Neural crest cell (in vitro differentiated cells): ENCODE data around the gene CYP3A4. TPM values are rescaled to one million over a fixed set of nuclear protein-coding genes. Genes with fewer than 3 reads are reported as not detected.
"Not testable (repeated sequence)": the region's sequence is repeated elsewhere in the genome, so short reads cannot be mapped to it uniquely, and the experiment has no call there.

Source experiments
- DNase-seq: peaks from one replicate; pipeline ENCODE4 v3.0.0; 2021; ENCODE audit warnings: low read depth, mixed read lengths, low spot score
- H3K27ac Mint-ChIP-seq: one replicate; pipeline ENCODE4 v1.8.0; 2021; ENCODE audit warnings: mild to moderate bottlenecking, mixed read lengths; ENCODE audit not compliant: unreplicated experiment
- H3K27me3 Mint-ChIP-seq: 2 replicates; pipeline ENCODE4 v1.8.0; 2021; ENCODE audit warnings: low read depth, mild to moderate bottlenecking, mixed read lengths
- H3K36me3 Mint-ChIP-seq: 2 replicates; pipeline ENCODE4 v1.8.0; 2021; ENCODE audit warnings: low read depth, mild to moderate bottlenecking, mixed read lengths
- H3K4me1 Mint-ChIP-seq: 2 replicates; pipeline ENCODE4 v1.8.0; 2021; ENCODE audit warnings: mixed read lengths
- H3K4me3 Mint-ChIP-seq: one replicate; pipeline ENCODE4 v1.8.0; 2021; ENCODE audit warnings: mild to moderate bottlenecking, mixed read lengths
- H3K9me3 Mint-ChIP-seq: 2 replicates; pipeline ENCODE4 v1.8.0; 2021; ENCODE audit warnings: mixed read lengths
- total RNA-seq: library from RNA; stranded (reverse); gene quantifications from 2 replicates; pipeline ENCODE4 v1.2.1, GENCODE V29; 2021
- TF ChIP-seq, protein P1 (sequence below): fragments of 200-600 bp; sonication (generic); conservative IDR thresholded peaks from 2 replicates; pipeline ENCODE4 v1.5.0; 2021; ENCODE audit warnings: antibody characterized with exemption, mild to moderate bottlenecking

CYP3A4 gene
- total RNA-seq, 1 donor from 2014 or later, result not detected

DNA sequence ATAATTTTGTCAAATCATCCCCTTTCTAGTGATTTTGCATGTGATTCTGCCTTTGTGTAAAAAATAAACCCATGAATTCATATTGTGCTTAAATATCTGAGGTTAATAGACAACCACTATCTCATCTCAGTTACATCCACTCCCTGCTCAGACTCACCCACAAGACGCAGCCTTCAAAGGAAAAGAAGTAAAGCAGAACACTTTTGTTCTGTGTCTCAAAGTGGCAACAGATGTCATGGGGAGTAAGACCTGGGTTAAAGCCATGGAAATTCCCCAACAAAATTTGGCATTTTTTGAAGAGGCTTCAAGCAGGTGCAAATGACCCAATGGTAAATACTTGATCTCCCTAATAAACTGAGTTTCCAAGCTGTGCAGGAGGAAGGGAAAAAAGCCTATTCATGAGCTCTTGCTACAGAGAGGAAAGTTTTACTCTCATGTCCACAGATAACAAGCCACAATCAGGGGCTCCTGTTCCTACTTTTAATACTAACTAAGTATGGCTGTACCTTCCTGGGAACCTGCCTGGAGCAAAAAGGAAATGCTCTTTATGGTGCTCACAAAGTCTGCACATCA, 53.7 kb downstream of the CYP3A4 start:
- Mint-ChIP-seq H3K4me3 (no peak overlapping the region), H3K36me3 (no peaks in the 10 kb centered on the region), H3K9me3 (no peaks in the 10 kb centered on the region), H3K4me1 (no peaks in the 10 kb centered on the region), H3K27me3 (peaks cover under 1% of the 10 kb centered on the region), H3K27ac (no peak overlapping the region)
- no peak for DNase-seq
- TF ChIP-seq, protein P1, sequence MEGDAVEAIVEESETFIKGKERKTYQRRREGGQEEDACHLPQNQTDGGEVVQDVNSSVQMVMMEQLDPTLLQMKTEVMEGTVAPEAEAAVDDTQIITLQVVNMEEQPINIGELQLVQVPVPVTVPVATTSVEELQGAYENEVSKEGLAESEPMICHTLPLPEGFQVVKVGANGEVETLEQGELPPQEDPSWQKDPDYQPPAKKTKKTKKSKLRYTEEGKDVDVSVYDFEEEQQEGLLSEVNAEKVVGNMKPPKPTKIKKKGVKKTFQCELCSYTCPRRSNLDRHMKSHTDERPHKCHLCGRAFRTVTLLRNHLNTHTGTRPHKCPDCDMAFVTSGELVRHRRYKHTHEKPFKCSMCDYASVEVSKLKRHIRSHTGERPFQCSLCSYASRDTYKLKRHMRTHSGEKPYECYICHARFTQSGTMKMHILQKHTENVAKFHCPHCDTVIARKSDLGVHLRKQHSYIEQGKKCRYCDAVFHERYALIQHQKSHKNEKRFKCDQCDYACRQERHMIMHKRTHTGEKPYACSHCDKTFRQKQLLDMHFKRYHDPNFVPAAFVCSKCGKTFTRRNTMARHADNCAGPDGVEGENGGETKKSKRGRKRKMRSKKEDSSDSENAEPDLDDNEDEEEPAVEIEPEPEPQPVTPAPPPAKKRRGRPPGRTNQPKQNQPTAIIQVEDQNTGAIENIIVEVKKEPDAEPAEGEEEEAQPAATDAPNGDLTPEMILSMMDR, result no peak

DNA sequence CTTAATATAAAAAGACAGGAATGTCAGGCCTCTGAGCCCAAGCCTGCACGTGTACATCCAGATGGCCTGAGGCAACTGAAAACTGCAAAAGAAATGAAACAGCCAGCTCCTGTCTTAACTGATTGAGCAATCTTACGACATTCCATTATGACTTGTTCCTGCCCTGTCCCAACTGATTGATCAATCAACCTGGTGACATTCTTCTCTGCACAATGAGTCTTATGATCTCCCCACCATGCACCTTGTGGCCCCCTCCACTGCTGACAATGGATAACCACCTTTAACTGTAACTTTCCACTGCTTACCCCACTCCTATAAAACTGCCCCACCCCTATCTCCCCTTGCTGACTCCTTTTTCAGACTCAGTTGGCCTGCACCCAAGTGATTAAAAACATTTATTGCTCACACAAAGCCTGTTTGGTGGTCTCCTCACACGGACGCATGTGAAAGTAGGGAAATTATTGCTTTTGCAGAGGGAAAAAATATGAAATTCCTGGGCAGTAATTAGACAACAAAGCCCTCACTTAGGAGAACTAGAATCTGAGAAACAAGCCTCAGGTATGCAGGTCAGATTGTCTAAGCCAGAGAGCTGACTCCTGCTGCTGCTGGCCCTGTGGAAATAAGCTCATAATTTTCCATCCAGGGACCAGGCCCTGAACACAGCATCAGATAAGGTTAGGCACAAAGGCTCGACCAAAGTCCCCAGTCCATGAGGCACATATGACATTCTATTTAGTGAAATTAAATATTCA, 54.3 kb downstream of the CYP3A4 start:
- no peaks in the 10 kb centered on the region for H3K4me1 Mint-ChIP-seq
- H3K4me3 Mint-ChIP-seq, result no peak overlapping the region
- H3K27ac Mint-ChIP-seq, result no peak overlapping the region
- no peaks in the 10 kb centered on the region for H3K36me3 Mint-ChIP-seq
- TF ChIP-seq, protein P1, result no peak
- no peaks in the 10 kb centered on the region for H3K9me3 Mint-ChIP-seq
- no peak for DNase-seq
- H3K27me3 Mint-ChIP-seq, result no peaks in the 10 kb centered on the region

DNA sequence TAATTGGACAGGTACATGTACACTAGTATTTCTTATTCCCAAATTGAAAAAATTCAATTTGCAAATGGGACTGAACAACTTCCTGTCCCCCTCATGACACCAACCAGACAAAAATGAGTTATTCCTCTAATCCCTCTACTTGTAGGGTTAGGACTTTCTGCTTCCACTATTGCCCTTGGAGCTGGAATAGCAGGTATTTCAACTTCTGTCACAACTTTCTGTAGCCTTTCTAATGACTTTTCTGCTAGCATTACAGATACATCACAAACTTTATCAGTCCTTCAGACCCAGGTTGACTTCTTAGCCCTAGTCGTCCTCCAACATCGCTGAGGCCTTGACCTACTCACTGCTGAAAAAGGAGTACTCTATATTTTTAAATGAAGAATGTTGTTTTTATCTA, 55.4 kb downstream of the CYP3A4 start:
- H3K36me3 Mint-ChIP-seq, result no peaks in the 10 kb centered on the region

DNA sequence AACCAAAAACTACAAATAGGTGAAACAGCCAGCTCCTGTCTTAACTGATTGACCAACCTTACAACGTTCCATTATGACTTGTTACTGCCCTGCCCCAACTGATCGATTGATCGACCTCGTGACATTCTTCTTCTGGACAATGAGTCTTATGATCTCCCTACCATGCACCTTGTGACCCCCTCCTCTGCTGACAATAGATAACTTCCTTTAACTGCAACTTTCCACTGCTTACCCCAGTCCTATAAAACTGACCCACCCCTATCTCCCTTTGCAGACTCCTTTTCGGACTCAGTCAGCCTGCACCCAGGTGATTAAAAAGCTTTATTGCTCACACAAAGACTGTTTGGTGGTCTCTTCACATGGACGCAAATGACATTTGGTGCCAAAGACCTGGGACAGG, 60.8 kb downstream of the CYP3A4 start:
- H3K27me3 Mint-ChIP-seq, DNase-seq, H3K4me1 Mint-ChIP-seq, H3K9me3 Mint-ChIP-seq, H3K4me3 Mint-ChIP-seq, H3K36me3 Mint-ChIP-seq, H3K27ac Mint-ChIP-seq: not testable (repeated sequence)

More for the DNA sequence above, 55.4 kb downstream of the CYP3A4 start:
- H3K4me1 Mint-ChIP-seq, result no peaks in the 10 kb centered on the region
- peaks cover 2% of the 10 kb centered on the region for H3K9me3 Mint-ChIP-seq
- no peak overlapping the region for H3K4me3 Mint-ChIP-seq
- no peak overlapping the region for H3K27ac Mint-ChIP-seq
- no peak for DNase-seq
- H3K27me3 Mint-ChIP-seq, result no peaks in the 10 kb centered on the region
- TF ChIP-seq, protein P1, result no peak

DNA sequence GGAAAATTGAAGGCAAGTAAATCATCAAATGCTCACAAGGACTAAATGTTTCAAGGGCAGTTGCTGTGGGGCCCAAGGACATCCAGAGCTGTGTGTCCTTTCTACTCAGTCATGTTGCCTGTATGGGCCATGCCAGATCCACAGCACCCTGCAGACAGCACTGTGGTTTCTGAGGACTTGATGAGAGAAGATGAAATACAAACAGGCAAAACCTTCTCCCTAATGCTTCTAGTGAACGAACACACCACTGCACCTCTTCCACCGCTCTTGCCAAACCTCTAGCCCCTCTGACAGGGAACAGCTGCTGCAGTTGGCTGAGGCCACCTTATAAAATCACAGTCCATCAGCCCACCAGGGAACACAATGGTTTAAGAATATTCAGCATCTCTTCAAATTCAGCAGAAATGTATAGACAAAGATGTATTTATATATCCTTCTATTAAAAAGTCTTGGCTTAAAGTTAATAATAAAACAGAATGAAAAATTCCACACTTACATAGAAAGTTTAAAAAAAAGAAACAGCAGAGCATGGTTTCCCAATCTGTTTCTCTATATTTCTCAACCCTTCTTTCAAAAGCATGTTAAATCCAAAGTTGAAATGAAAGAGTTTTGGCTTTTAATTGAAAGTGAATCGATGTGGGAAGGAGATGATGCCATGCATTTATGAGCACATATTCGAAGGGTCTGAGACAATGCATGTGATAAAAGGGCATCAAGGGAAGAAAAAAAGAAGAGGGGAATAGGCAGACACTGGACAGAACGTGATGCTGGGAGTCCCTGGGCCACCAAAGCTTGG, 63.0 kb downstream of the CYP3A4 start:
- Mint-ChIP-seq H3K36me3 (no peaks in the 10 kb centered on the region), H3K4me1 (no peaks in the 10 kb centered on the region), H3K4me3 (no peak overlapping the region), H3K27me3 (peaks cover 9% of the 10 kb centered on the region), H3K27ac (no peak overlapping the region), H3K9me3 (peaks cover 9% of the 10 kb centered on the region)
- TF ChIP-seq, protein P1, result no peak
- DNase-seq, result no peak
